Measurements from ENCODE around the gene SOX11. TPM values are rescaled to one million over a fixed set of nuclear protein-coding genes. Genes with fewer than 3 reads are reported as not detected.
"Not testable (repeated sequence)": the region's sequence is repeated elsewhere in the genome, so short reads cannot be mapped to it uniquely, and the experiment has no call there.

The SOX11 gene
- 146 and 154 TPM in 2 replicates for total RNA-seq
- long read RNA-seq, full-length matches to known transcripts, result 23 of 23 reads
- long read RNA-seq, partial matches to known transcripts, result 0 of 23 reads
- long read RNA-seq, other reads (novel, unspliced or antisense), result 0 of 23 reads

GRCh38 chr2:5691985-5692529 is at the start of gene SOX11:
TSS of gene SOX11 (plus strand) at chr2:5692384. CDS start at chr2:5692722, 338 bp downstream.
- DNase-seq (ENCODE audit: low spot score, unreplicated experiment), result peak; percentile 91
- Mint-ChIP-seq H3K9me3 (ENCODE audit: low read depth) (no peaks in the 10 kb centered on the region), H3K36me3 (ENCODE audit: insufficient read depth) (peaks cover 20% of the 10 kb centered on the region), H3K27me3 (no peaks in the 10 kb centered on the region), H3K4me3 (ENCODE audit: low read depth) (peak within 1 kb of the TSS; percentile 100), H3K4me1 (ENCODE audit: low read depth) (peaks cover 14% of the 10 kb centered on the region), H3K27ac (peak within 1 kb of the TSS; percentile 99)
- TF ChIP-seq CTCF (IDR thresholded peaks at IDR 0.05; ENCODE audit: unreplicated experiment), result no peak

- H3K36me3 Mint-ChIP-seq (ENCODE audit: insufficient read depth); H3K27ac Mint-ChIP-seq; H3K9me3 Mint-ChIP-seq (ENCODE audit: low read depth); H3K4me3 Mint-ChIP-seq (ENCODE audit: low read depth); H3K27me3 Mint-ChIP-seq; H3K4me1 Mint-ChIP-seq (ENCODE audit: low read depth); DNase-seq (ENCODE audit: low spot score, unreplicated experiment): not testable (repeated sequence)
Observed at GRCh38 chr2:5652734-5653133, 39.5 kb upstream of the SOX11 start.

- not testable (repeated sequence) for H3K4me1 Mint-ChIP-seq (ENCODE audit: low read depth); H3K27me3 Mint-ChIP-seq; H3K4me3 Mint-ChIP-seq (ENCODE audit: low read depth); H3K9me3 Mint-ChIP-seq (ENCODE audit: low read depth); H3K27ac Mint-ChIP-seq; DNase-seq (ENCODE audit: low spot score, unreplicated experiment); H3K36me3 Mint-ChIP-seq (ENCODE audit: insufficient read depth)
Observed at GRCh38 chr2:5653756-5654155, 38.4 kb upstream of the SOX11 start.

GRCh38 chr2:5657231-5657630 is 35.0 kb upstream of the SOX11 start:
- no peak overlapping the region for H3K27ac Mint-ChIP-seq

GRCh38 chr2:5660591-5660990 is 31.6 kb upstream of the SOX11 start:
- peaks cover 5% of the 10 kb centered on the region for H3K27me3 Mint-ChIP-seq
- H3K4me1 Mint-ChIP-seq (ENCODE audit: low read depth), result no peaks in the 10 kb centered on the region
- TF ChIP-seq CTCF (IDR thresholded peaks at IDR 0.05; ENCODE audit: unreplicated experiment), result no peak
- no peaks in the 10 kb centered on the region for H3K36me3 Mint-ChIP-seq (ENCODE audit: insufficient read depth)
- no peak overlapping the region for H3K4me3 Mint-ChIP-seq (ENCODE audit: low read depth)
- no peak overlapping the region for H3K27ac Mint-ChIP-seq
- DNase-seq (ENCODE audit: low spot score, unreplicated experiment), result no peak
- peaks cover 8% of the 10 kb centered on the region for H3K9me3 Mint-ChIP-seq (ENCODE audit: low read depth)

More at GRCh38 chr2:5657231-5657630, 35.0 kb upstream of the SOX11 start:
- Mint-ChIP-seq H3K9me3 (ENCODE audit: low read depth) (peaks cover 8% of the 10 kb centered on the region), H3K4me1 (ENCODE audit: low read depth) (no peaks in the 10 kb centered on the region), H3K36me3 (ENCODE audit: insufficient read depth) (no peaks in the 10 kb centered on the region), H3K4me3 (ENCODE audit: low read depth) (no peak overlapping the region), H3K27me3 (no peaks in the 10 kb centered on the region)
- no peak for TF ChIP-seq CTCF (IDR thresholded peaks at IDR 0.05; ENCODE audit: unreplicated experiment)
- DNase-seq (ENCODE audit: low spot score, unreplicated experiment), result no peak

GRCh38 chr2:5661362-5661761 is 30.8 kb upstream of the SOX11 start:
- H3K27ac Mint-ChIP-seq, result no peak overlapping the region
- H3K27me3 Mint-ChIP-seq, result peaks cover 5% of the 10 kb centered on the region
- peaks cover 8% of the 10 kb centered on the region for H3K9me3 Mint-ChIP-seq (ENCODE audit: low read depth)
- DNase-seq (ENCODE audit: low spot score, unreplicated experiment), result no peak
- H3K4me1 Mint-ChIP-seq (ENCODE audit: low read depth), result no peaks in the 10 kb centered on the region
- no peaks in the 10 kb centered on the region for H3K36me3 Mint-ChIP-seq (ENCODE audit: insufficient read depth)
- TF ChIP-seq CTCF (IDR thresholded peaks at IDR 0.05; ENCODE audit: unreplicated experiment), result no peak
- H3K4me3 Mint-ChIP-seq (ENCODE audit: low read depth), result no peak overlapping the region

Measured in progenitor cell of endocrine pancreas (in vitro differentiated cells).